ENCODE measurements around the gene STRIP1.

DNA sequence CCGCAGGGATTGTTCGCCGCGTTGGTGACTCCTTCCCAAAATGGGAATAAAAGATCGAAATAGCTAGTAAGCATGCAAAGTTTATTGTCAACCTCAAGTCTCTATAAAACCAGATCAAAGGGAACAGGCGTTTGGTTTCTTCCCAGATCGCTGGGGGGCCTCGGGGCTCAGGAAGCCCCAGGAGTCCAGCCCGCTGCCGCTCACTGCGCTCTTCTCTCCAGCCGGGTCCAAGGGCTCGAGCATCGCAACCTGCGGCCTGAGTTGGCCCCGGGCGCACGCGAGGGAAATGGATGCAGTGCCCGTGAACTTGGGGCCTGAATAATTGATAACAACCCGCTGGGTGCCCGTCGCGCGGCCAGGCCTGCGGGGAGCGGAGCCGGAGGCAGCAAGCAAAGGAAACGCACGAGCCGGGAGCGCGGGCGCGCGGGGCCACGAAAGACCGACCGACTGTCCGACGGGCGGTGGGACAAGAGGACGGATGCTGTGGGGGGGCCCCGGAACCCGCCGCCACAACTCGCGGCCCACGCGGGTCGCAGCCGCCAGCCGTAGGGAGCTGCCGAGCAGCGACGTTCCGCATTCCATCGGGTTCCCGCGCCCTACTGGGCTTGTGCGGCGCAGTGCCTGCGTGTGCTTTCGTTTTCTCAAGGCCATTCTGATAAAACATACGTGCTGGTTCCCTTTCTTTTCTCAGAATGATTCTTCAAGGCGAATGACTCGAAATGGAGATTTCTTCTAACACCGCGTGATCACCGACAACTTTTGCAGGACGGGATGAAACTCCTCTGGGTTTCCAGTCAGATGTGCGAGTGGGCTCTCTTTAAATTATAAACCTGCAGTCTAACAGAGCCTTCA lies 50.0 kb downstream of the STRIP1 start:
- TF ChIP-seq, protein P1, sequence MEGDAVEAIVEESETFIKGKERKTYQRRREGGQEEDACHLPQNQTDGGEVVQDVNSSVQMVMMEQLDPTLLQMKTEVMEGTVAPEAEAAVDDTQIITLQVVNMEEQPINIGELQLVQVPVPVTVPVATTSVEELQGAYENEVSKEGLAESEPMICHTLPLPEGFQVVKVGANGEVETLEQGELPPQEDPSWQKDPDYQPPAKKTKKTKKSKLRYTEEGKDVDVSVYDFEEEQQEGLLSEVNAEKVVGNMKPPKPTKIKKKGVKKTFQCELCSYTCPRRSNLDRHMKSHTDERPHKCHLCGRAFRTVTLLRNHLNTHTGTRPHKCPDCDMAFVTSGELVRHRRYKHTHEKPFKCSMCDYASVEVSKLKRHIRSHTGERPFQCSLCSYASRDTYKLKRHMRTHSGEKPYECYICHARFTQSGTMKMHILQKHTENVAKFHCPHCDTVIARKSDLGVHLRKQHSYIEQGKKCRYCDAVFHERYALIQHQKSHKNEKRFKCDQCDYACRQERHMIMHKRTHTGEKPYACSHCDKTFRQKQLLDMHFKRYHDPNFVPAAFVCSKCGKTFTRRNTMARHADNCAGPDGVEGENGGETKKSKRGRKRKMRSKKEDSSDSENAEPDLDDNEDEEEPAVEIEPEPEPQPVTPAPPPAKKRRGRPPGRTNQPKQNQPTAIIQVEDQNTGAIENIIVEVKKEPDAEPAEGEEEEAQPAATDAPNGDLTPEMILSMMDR (conservative IDR thresholded peaks at IDR 0.05; ENCODE audit: low read length), result no peak
- no peak for TF ChIP-seq EZH2phosphoT487 (IDR thresholded peaks at IDR 0.05; ENCODE audit: borderline replicate concordance)
